ENCODE data around the gene ZNF410. TPM values are rescaled to one million over a fixed set of nuclear protein-coding genes. Genes with fewer than 3 reads are reported as not detected.

ZNF410 gene
- total RNA-seq, 6 experiments from 2014 or later, result 14.9 to 20.8 (median 18.3) TPM

DNA sequence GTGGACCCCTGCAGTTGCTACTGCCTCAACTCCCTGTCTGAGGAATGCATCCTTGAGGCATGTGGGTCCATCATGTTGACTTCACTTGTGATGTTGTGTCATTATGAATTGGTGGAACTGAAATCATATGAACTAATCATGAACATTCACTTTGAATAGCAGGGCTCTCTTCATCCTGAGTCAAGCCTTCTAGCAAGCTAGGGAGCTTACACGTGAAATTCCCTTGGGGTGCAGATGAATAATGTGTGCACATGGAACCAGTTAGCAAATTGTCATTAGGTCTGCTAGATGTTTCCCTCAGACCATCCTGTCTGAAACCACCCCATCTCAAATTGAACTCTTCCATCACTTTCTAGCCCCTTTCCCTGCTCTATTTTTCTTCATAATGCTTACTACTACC is 67.1 kb downstream of the ZNF410 start:
- Histone ChIP-seq H3K4me3 (no peak overlapping the region), H3K27ac (no peak overlapping the region), H3K27me3 (no peaks in the 10 kb centered on the region), H3K4me1 (peaks cover 0 to 13% (median 2%) of the 10 kb centered on the region in 4 donors), H3K36me3 (peaks cover 0 to 34% (median 17%) of the 10 kb centered on the region in 4 donors), H3K9me3 (no peaks in the 10 kb centered on the region)
- no peak for ATAC-seq
- no peak for TF ChIP-seq POLR2A (IDR thresholded peaks at IDR 0.05)
- TF ChIP-seq CTCF (IDR thresholded peaks at IDR 0.05), result no peak
- intact Hi-C loops (cut with DNase I), result no loop called here
- WGBS (ENCODE audit: insufficient coverage, low coverage, low lambda C conversion rate, missing lambda C conversion rate), result 71% methylated on average over 1 of the region's 1 CpG
- DNase-seq, result no peak

DNA sequence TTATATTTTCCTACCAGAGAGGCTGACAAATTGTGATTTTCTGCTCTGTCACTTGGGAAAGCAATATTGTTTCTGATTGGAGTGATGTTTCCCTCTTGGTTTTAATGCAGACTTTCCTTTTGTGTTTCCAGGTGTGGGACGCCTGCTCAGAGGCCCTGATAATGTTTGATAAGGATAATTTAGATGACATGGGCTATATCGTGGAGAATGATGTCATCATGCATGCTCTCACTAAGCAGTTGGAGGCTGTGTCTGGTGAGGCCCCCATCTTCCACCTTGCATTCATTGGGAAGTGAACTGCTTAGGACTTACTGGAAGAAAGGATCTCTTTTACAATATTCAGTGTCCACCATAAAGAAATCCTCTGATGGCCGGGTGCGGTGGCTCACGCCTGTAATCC is 69.0 kb downstream of the ZNF410 start:
- intact Hi-C loops (cut with DNase I), result no loop called here
- WGBS (ENCODE audit: insufficient coverage, low coverage, low lambda C conversion rate, missing lambda C conversion rate), result 44% methylated on average over 2 of the region's 5 CpGs
- TF ChIP-seq POLR2A (IDR thresholded peaks at IDR 0.05), result no peak
- TF ChIP-seq CTCF (IDR thresholded peaks at IDR 0.05), result no peak
- Histone ChIP-seq H3K27me3 (no peaks in the 10 kb centered on the region), H3K36me3 (peaks cover 0 to 43% (median 25%) of the 10 kb centered on the region in 4 donors), H3K27ac (no peak overlapping the region), H3K4me3 (no peak overlapping the region), H3K4me1 (peaks cover 0 to 9% (median 0%) of the 10 kb centered on the region in 4 donors), H3K9me3 (no peaks in the 10 kb centered on the region)
- no peak for DNase-seq
- no peak for ATAC-seq

DNA sequence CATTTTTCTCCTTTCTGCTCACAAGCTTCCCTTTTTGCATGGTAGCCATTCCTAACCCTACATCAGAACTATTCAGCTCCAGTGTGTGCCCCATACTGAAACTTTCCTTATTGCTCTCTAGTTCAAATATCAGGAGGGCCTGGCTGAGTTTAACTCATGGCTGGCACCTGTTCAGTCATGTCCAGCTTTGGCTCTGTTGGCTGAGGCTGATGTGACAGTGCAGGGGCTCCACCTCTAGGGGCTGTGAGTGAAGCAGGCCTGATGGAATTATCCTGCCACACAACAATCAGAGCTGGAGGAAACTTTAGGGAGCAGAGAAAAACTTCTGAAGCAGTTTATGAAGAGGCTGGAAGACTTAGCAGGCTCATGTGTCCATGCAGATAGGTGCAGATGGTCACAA is 71.9 kb downstream of the ZNF410 start:
- H3K9me3 ChIP-seq, result no peaks in the 10 kb centered on the region
- DNase-seq, result no peak
- intact Hi-C loops (cut with DNase I), result no loop called here
- no peaks in the 10 kb centered on the region for H3K27me3 ChIP-seq
- peak in 2 of 4 donors; percentile 14 to 27 for ATAC-seq
- no peak overlapping the region for H3K4me3 ChIP-seq
- peaks cover 0 to 70% (median 34%) of the 10 kb centered on the region in 4 donors for H3K36me3 ChIP-seq
- TF ChIP-seq POLR2A (IDR thresholded peaks at IDR 0.05), result no peak
- no peak for TF ChIP-seq CTCF (IDR thresholded peaks at IDR 0.05)
- H3K4me1 ChIP-seq, result no peaks in the 10 kb centered on the region
- no peak overlapping the region for H3K27ac ChIP-seq

DNA sequence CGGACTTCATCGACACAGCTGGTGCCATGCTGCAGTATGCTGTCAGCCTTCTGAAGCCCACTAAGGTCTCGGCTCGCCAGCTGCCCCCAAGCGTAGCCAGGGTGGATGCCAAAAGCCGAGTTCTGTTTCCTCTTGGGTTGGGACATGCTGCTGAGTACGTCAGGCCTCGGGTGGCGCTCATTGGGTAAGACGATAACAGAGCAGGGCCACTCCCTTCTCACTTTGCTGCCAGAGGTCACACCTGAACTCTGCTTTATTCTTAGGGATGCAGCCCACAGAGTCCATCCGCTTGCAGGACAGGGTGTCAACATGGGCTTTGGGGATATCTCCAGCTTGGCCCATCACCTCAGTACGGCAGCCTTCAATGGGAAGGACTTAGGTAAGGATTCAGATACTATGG is 74.5 kb downstream of the ZNF410 start:
- H3K27me3 ChIP-seq, result no peaks in the 10 kb centered on the region
- no peak for TF ChIP-seq CTCF (IDR thresholded peaks at IDR 0.05)
- TF ChIP-seq POLR2A (IDR thresholded peaks at IDR 0.05), result no peak
- intact Hi-C loops (cut with DNase I), result no loop called here
- H3K4me3 ChIP-seq, result no peak overlapping the region
- H3K4me1 ChIP-seq, result peaks cover 0 to 6% (median 0%) of the 10 kb centered on the region in 4 donors
- WGBS (ENCODE audit: insufficient coverage, low coverage, low lambda C conversion rate, missing lambda C conversion rate), result no CpG with 5 or more reads among the region's 12 CpGs
- ATAC-seq (peak; percentile 20 to 43 (median 36)), DNase-seq (no peak)
- H3K36me3 ChIP-seq, result peaks cover 5 to 80% (median 37%) of the 10 kb centered on the region in 4 donors
- H3K27ac ChIP-seq, result no peak overlapping the region
- H3K9me3 ChIP-seq, result no peaks in the 10 kb centered on the region

DNA sequence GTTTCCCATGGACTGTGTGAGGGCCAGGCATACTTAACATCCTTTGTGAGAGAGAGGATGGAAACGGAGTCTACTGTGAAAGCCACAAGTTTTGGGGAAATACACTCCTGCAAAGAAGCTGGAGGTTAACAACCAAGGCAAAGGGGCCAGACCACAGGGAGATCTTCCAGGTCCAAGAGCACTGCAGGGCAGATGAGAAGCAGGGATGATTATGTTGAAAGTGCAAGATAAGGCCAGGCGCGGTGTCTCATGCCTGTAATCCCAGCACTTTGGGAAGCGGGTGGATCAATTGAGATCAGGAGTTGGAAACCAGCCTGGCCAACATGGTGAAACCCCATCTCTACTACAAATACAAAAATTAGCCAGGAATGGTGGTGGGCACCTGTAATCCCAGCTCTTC is 78.6 kb downstream of the ZNF410 start:
- ATAC-seq (peak in 1 of 4 donors; percentile 15), DNase-seq (no peak)
- 62% methylated on average over 4 of the region's 4 CpGs for WGBS (ENCODE audit: insufficient coverage, low coverage, low lambda C conversion rate, missing lambda C conversion rate)
- Histone ChIP-seq H3K27me3 (no peaks in the 10 kb centered on the region), H3K27ac (no peak overlapping the region), H3K9me3 (no peaks in the 10 kb centered on the region), H3K4me1 (peaks cover 0 to 6% (median 0%) of the 10 kb centered on the region in 4 donors), H3K36me3 (peaks cover 5 to 98% (median 44%) of the 10 kb centered on the region in 4 donors), H3K4me3 (no peak overlapping the region)
- no peak for TF ChIP-seq CTCF (IDR thresholded peaks at IDR 0.05)
- TF ChIP-seq POLR2A (IDR thresholded peaks at IDR 0.05), result no peak
- intact Hi-C loops (cut with DNase I), result no loop called here
